ENCODE results near the gene INTS6.

DNA sequence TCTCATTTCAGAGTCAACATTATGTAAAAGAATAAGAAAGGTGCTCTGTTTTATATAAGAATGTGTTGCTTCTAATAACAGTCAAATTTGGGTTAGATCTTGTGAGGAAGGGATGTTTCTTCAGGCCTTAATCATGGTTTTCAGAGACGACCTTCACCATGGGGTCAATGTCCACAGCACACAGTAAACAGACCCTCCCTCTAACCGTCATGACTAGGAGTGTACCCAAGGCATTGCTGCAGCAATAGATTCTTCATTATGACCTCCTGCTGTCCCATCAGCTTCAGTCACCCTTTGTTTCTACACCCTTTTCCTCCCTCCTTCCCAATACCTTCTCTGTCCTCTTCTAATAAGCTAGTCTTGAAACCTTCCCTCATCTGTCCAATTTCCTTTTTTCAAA lies 97.6 kb downstream of the INTS6 start:
- TF ChIP-seq, protein P1, sequence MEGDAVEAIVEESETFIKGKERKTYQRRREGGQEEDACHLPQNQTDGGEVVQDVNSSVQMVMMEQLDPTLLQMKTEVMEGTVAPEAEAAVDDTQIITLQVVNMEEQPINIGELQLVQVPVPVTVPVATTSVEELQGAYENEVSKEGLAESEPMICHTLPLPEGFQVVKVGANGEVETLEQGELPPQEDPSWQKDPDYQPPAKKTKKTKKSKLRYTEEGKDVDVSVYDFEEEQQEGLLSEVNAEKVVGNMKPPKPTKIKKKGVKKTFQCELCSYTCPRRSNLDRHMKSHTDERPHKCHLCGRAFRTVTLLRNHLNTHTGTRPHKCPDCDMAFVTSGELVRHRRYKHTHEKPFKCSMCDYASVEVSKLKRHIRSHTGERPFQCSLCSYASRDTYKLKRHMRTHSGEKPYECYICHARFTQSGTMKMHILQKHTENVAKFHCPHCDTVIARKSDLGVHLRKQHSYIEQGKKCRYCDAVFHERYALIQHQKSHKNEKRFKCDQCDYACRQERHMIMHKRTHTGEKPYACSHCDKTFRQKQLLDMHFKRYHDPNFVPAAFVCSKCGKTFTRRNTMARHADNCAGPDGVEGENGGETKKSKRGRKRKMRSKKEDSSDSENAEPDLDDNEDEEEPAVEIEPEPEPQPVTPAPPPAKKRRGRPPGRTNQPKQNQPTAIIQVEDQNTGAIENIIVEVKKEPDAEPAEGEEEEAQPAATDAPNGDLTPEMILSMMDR (conservative IDR thresholded peaks at IDR 0.05): no peak
- no peak for TF ChIP-seq EZH2 (IDR thresholded peaks at IDR 0.05; ENCODE audit: low read depth)
